GM12878 (cell line): Measurements from ENCODE around the gene COX6B2. TPM values are rescaled to one million over a fixed set of nuclear protein-coding genes. Genes with fewer than 3 reads are reported as not detected.

ENCODE experiments used
- ATAC-seq: fragments of 200-7000 bp; cut with Tn5 transposase; 3 replicates; pipeline ENCODE4 v1.9.1; 2020; ENCODE audit warnings: mild to moderate bottlenecking, moderate library complexity
- BruUV-seq: library from RNA; stranded (reverse); fragments of 400-500 nt; replicated peaks from 2 replicates; lab custom pipeline; 2021; lab: Mats Ljungman, UMichigan
- CTCF ChIA-PET: fragments of 300-600 bp; sonication (Branson Sonifier 250); formaldehyde crosslinking; extraction: SDS; loops from one replicate; lab custom pipeline; 2021; ENCODE audit warnings: inconsistent platforms; lab: Yijun Ruan, JAX
- POLR2A ChIA-PET: fragments of 350-600 bp; formaldehyde crosslinking; extraction: SDS; loops from one replicate; lab custom pipeline; 2021; ENCODE audit warnings: inconsistent platforms; lab: Charles Lee
- RAD21 ChIA-PET: fragments of 300-600 bp; sonication (Branson Sonifier 250); formaldehyde crosslinking; loops from one replicate; lab custom pipeline; 2023; ENCODE audit warnings: antibody characterized with exemption; ENCODE audit not compliant: unreplicated experiment; lab: Charles Lee
- SMC1A ChIA-PET: fragments of 300-600 bp; sonication (Branson Sonifier 250); formaldehyde crosslinking; loops from one replicate; lab custom pipeline; 2023; ENCODE audit not compliant: unreplicated experiment, uncharacterized antibody; lab: Charles Lee
- DNase-seq: peaks from one replicate; pipeline ENCODE4 v3.0.0-alpha.2; 2011; ENCODE audit warnings: low read depth, low spot score
- FAIRE-seq: peaks from 3 replicates; lab custom pipeline; 2011; peaks lifted over from hg19 to GRCh38; lab: Jason Lieb, UNC
- H2AFZ ChIP-seq: 2 replicates; pipeline ENCODE4 v1.6.0; 2011; ENCODE audit warnings: low read depth, low read length, control low read depth; ENCODE audit not compliant: control insufficient read depth
- H3K27ac ChIP-seq: 2 replicates; pipeline ENCODE4 v1.5.1; 2011; ENCODE audit warnings: control low read depth; ENCODE audit not compliant: control insufficient read depth, insufficient read depth
- H3K27me3 ChIP-seq, 2 experiments: replicated peaks in 1 of 2; 2 replicates each; pipeline versions ENCODE4 v1.6.0 to v1.6.1; 2011; ENCODE audit warnings: low read length in 1 of 2; ENCODE audit not compliant: control insufficient read depth in 2 of 2, insufficient read depth in 2 of 2
- H3K36me3 ChIP-seq, 2 experiments: 2 replicates each; pipeline ENCODE4 v1.5.1; 2011; ENCODE audit warnings: low read length in 1 of 2; ENCODE audit not compliant: control insufficient read depth in 2 of 2, insufficient read depth in 2 of 2
- H3K4me1 ChIP-seq: 2 replicates; pipeline ENCODE4 v1.6.1; 2011; ENCODE audit warnings: mild to moderate bottlenecking, low read length, moderate library complexity, mixed read lengths; ENCODE audit not compliant: control insufficient read depth, insufficient read depth
- H3K4me2 ChIP-seq: 2 replicates; pipeline ENCODE4 v1.6.0; 2011; ENCODE audit warnings: control low read depth; ENCODE audit not compliant: control insufficient read depth, insufficient read depth
- H3K4me3 ChIP-seq: fragments of 200-600 bp; sonication (generic); 2 replicates; pipeline ENCODE4 v1.5.1; 2016
- H3K79me2 ChIP-seq: 2 replicates; pipeline ENCODE4 v1.6.0; 2011; ENCODE audit warnings: low read length; ENCODE audit not compliant: control insufficient read depth, insufficient read depth
- H3K9ac ChIP-seq: 2 replicates; pipeline ENCODE4 v1.8.0; 2011; ENCODE audit warnings: low read length, control low read depth, mixed read lengths; ENCODE audit not compliant: control insufficient read depth, insufficient read depth
- H3K9me3 ChIP-seq: replicated peaks from 3 replicates; pipeline ENCODE4 v1.5.1; 2011; ENCODE audit warnings: mild to moderate bottlenecking, low read length; ENCODE audit not compliant: control insufficient read depth, insufficient read depth
- H4K20me1 ChIP-seq: 2 replicates; pipeline ENCODE4 v1.6.0; 2011; ENCODE audit not compliant: control insufficient read depth, insufficient read depth
- ASH2L ChIP-seq: fragments of 300-600, 200-600 bp; sonication (generic); IDR thresholded peaks from 2 replicates; pipeline ENCODE4 v1.6.1; 2017; ENCODE audit warnings: low read depth, mild to moderate bottlenecking, borderline replicate concordance
- ATF7 ChIP-seq: fragments of 450-650 bp; IDR thresholded peaks from 2 replicates; pipeline ENCODE4 v1.6.1; 2016; ENCODE audit warnings: low read depth, mild to moderate bottlenecking
- BCL3 ChIP-seq: IDR thresholded peaks from 2 replicates; pipeline ENCODE4 v1.6.1; 2011; ENCODE audit warnings: borderline replicate concordance, low read depth, mild to moderate bottlenecking, moderate library complexity, low read length; ENCODE audit not compliant: insufficient read depth, poor library complexity, severe bottlenecking
- HCFC1 ChIP-seq: fragments of 150-350 bp; IDR thresholded peaks from 2 replicates; pipeline ENCODE4 v1.6.1; 2014; ENCODE audit warnings: low read length
- IRF3 ChIP-seq: fragments of 450-650 bp; IDR thresholded peaks from 2 replicates; pipeline ENCODE4 v1.6.1; 2014; ENCODE audit warnings: mild to moderate bottlenecking
- JUNB ChIP-seq: IDR thresholded peaks from 2 replicates; pipeline ENCODE4 v1.6.1; 2016; ENCODE audit warnings: antibody characterized with exemption, mild to moderate bottlenecking
- KDM1A ChIP-seq: fragments of 200-600 bp; sonication (generic); IDR thresholded peaks from 2 replicates; pipeline ENCODE4 v1.6.1; 2016; ENCODE audit warnings: borderline replicate concordance
- MTA2 ChIP-seq: fragments of 450-650 bp; IDR thresholded peaks from 2 replicates; pipeline ENCODE4 v1.6.1; 2016; ENCODE audit warnings: low read depth, mild to moderate bottlenecking, moderate library complexity
- NFIC ChIP-seq: IDR thresholded peaks from 2 replicates; pipeline ENCODE4 v1.6.1; 2012; ENCODE audit warnings: low read depth, mild to moderate bottlenecking, inconsistent platforms, low read length, moderate library complexity
- NFYA ChIP-seq: IDR thresholded peaks from 2 replicates; pipeline ENCODE4 v1.6.1; 2011; ENCODE audit warnings: low read depth, mild to moderate bottlenecking, low read length, improper control_type of control experiment, borderline replicate concordance
- NRF1 ChIP-seq: conservative IDR thresholded peaks from 2 replicates; pipeline ENCODE4 v1.6.1; 2011; ENCODE audit warnings: mild to moderate bottlenecking, low read depth, low read length, improper control_type of control experiment
- POLR2AphosphoS5 ChIP-seq: IDR thresholded peaks from 2 replicates; pipeline ENCODE4 v1.6.1; 2011; ENCODE audit warnings: mild to moderate bottlenecking, low read length, inconsistent platforms
- RB1 ChIP-seq: fragments of 450-650 bp; formaldehyde crosslinking; IDR thresholded peaks from 2 replicates; pipeline ENCODE4 v1.6.1; 2017; ENCODE audit warnings: mild to moderate bottlenecking, borderline replicate concordance
- SP1 ChIP-seq: IDR thresholded peaks from one replicate; pipeline ENCODE4 v1.6.1; 2011; ENCODE audit warnings: low read depth, low read length
- USF1 ChIP-seq: IDR thresholded peaks from 2 replicates; pipeline ENCODE4 v1.6.1; 2011; ENCODE audit warnings: borderline replicate concordance, low read depth, mild to moderate bottlenecking, moderate library complexity, mixed read lengths, low read length; ENCODE audit not compliant: insufficient read depth; ENCODE audit errors: extremely low read length
- YBX1 ChIP-seq: fragments of 450-650 bp; IDR thresholded peaks from 2 replicates; pipeline ENCODE4 v1.6.1; 2016; ENCODE audit warnings: antibody characterized with exemption
- ZNF622 ChIP-seq: fragments of 450-650 bp; IDR thresholded peaks from 2 replicates; pipeline ENCODE4 v1.6.1; 2017; ENCODE audit warnings: mild to moderate bottlenecking, inconsistent platforms
- WGBS: methylation state at CpG from one replicate; pipeline ENCODE4 v1.1.6; 2016; ENCODE audit warnings: low lambda C conversion rate; ENCODE audit not compliant: insufficient replicate concordance, insufficient coverage; ENCODE audit errors: missing lambda C conversion rate; 5-methylcytosine and 5-hydroxymethylcytosine counted together
- in situ Hi-C: fragments of 300-500 bp; cut with MboI; formaldehyde crosslinking; loops from 9 replicates; pipeline ENCODE4 v1.14.3; 2018; ENCODE audit warnings: mixed read lengths
- intact Hi-C: fragments of 100-400 bp; cut with micrococcal nuclease; formaldehyde crosslinking; loops from one replicate; pipeline ENCODE4 v1.14.2; 2022; ENCODE audit not compliant: unreplicated experiment
- polyA plus RNA-seq, 11 experiments: library from polyadenylated mRNA; depleted of rRNA in 4 of 11; unstranded in 6 of 11; stranded (reverse) in 5 of 11; fragments of >200 nt; fragmentation: Nextera tagmentation in 4 of 11; fragmentation: Illumina TruSeq in 1 of 11; extraction: Ambion mirVana in 4 of 11; extraction: Trizol in 1 of 11; gene quantifications; 1 replicate in 1 of 11; 2 replicates in 10 of 11; pipeline versions ENCODE4 v1.2.1 to v1.2.3, GENCODE V29; 2011 to 2016; ENCODE audit warnings: inconsistent platforms in 2 of 11, missing spikeins in 2 of 11, low read depth in 1 of 11
- total RNA-seq, 4 experiments: library from RNA; depleted of rRNA in 3 of 4; stranded (reverse); fragments of >200 nt in 3 of 4; fragmentation: Illumina TruSeq in 1 of 4; extraction: Trizol in 1 of 4; gene quantifications; 2 replicates each; pipeline versions ENCODE4 v1.2.1 to v1.2.3, GENCODE V29; 2013 to 2021
- TF ChIP-seq, protein P1 (sequence below): fragments of 450-650 bp; IDR thresholded peaks from 2 replicates; pipeline ENCODE4 v1.6.1; 2016; ENCODE audit warnings: mild to moderate bottlenecking

The COX6B2 gene
- total and polyA plus RNA-seq, 10 of the 15 experiments (the other 5 are each of a cell fraction or from before 2014, with no cell fraction given) = 0.05 to 0.08 (median 0.07) TPM; not detected in 6

GRCh38 chr19:55373993-55374757 is 19.7 kb upstream of the COX6B2 start (continued):
- TF ChIP-seq ATF7 (no peak), SP1 (no peak), HCFC1 (no peak), ASH2L (no peak), KDM1A (no peak)

DNA sequence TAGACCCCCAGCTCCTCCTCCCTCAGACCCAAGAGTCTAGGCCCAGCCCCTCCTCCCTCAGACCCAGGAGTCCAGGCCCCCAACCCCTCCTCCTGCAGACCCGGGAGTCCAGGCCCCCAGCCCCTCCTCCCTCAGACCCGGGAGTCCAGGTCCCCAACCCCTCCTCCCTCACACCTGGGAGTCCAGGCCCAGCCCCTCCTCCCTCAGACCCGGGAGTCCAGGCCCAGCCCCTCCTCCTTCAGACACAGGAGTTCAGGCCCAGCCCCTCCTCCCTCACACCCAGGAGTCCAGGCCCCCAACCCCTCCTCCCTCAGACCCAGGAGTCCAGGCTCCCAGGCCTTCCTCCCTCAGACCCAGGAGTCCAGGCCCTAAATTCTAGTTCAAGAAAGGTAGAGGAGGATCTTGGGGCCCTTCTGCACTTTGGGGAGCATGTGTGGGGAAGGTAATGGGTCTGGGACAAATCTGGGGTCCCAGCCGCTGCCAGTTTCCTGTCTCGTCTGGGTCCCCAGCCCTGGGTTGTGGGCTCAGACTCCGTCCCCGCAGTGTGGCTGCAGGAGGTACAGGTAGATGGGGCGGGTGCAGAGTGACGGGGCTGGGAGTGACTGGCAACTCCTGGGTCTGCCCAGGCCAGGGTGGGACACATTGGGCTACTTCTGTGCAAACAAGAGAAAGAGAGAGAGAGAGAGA is 18.9 kb upstream of the COX6B2 start:
- Histone ChIP-seq H3K79me2 (no peaks in the 10 kb centered on the region), H3K9ac (no peak overlapping the region), H4K20me1 (no peaks in the 10 kb centered on the region), H2AFZ (no peak overlapping the region), H3K9me3 (no peaks in the 10 kb centered on the region), H3K4me3 (no peak overlapping the region), H3K27me3 (peaks cover 3 to 10% of the 10 kb centered on the region in 2 experiments), H3K36me3 (no peaks in the 10 kb centered on the region), H3K4me2 (no peak overlapping the region), H3K27ac (no peak overlapping the region), H3K4me1 (no peaks in the 10 kb centered on the region)
- ChIA-PET RAD21 (no interaction called here), SMC1A (no interaction called here), CTCF (no interaction called here), POLR2A (no interaction called here)
- FAIRE-seq = no peak
- 48% methylated on average over 6 of the region's 9 CpGs for WGBS
- no peak for ATAC-seq
- BruUV-seq = no TSS peak
- intact Hi-C loops (no loop called here), in situ Hi-C loops (no loop called here)
- DNase-seq = no peak
- TF ChIP-seq NFYA = no peak
- TF ChIP-seq JUNB = no peak
- TF ChIP-seq BCL3 = no peak
- no peak for TF ChIP-seq MTA2
- TF ChIP-seq IRF3 = no peak
- TF ChIP-seq, protein P1, sequence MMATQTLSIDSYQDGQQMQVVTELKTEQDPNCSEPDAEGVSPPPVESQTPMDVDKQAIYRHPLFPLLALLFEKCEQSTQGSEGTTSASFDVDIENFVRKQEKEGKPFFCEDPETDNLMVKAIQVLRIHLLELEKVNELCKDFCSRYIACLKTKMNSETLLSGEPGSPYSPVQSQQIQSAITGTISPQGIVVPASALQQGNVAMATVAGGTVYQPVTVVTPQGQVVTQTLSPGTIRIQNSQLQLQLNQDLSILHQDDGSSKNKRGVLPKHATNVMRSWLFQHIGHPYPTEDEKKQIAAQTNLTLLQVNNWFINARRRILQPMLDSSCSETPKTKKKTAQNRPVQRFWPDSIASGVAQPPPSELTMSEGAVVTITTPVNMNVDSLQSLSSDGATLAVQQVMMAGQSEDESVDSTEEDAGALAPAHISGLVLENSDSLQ = no peak
- TF ChIP-seq KDM1A = no peak
- TF ChIP-seq USF1 = no peak
- TF ChIP-seq NFIC = no peak
- TF ChIP-seq RB1 = no peak
- no peak for TF ChIP-seq NRF1
- TF ChIP-seq YBX1 = no peak
- no peak for TF ChIP-seq ZNF622
- TF ChIP-seq POLR2AphosphoS5 = no peak
